Right atrium auricular region (tissue), 2 donors: Measurements from ENCODE around the gene OGFR. TPM values are rescaled to one million over a fixed set of nuclear protein-coding genes. Genes with fewer than 3 reads are reported as not detected.
"Not testable (repeated sequence)": the region's sequence is repeated elsewhere in the genome, so short reads cannot be mapped to it uniquely, and the experiment has no call there.

ENCODE experiments used
- DNase-seq: peaks from one replicate; pipeline ENCODE4 v3.0.0-alpha.2; 2019; ENCODE audit warnings: low spot score
- H3K27ac ChIP-seq, 2 donors: fragments of 200-600 bp; sonication (generic); 1 replicate in 1 of 2; 2 replicates in 1 of 2; pipeline ENCODE4 v1.5.1; 2016 to 2019
- H3K27me3 ChIP-seq, 2 donors: fragments of 200-600 bp; sonication (generic); one replicate each; pipeline versions ENCODE4 v1.5.1 to v1.6.0; 2017 to 2019
- H3K36me3 ChIP-seq: fragments of 200-600 bp; sonication (generic); one replicate; pipeline ENCODE4 v1.5.1; 2016
- H3K4me1 ChIP-seq, 2 donors: fragments of 200-600 bp; sonication (generic); one replicate each; pipeline versions ENCODE4 v1.5.1 to v1.6.0; 2017 to 2019
- H3K4me3 ChIP-seq, 2 donors: fragments of 200-600 bp; sonication (generic); 1 replicate in 1 of 2; 2 replicates in 1 of 2; pipeline ENCODE4 v1.5.1; 2017 to 2019; ENCODE audit warnings: mild to moderate bottlenecking in 1 of 2, moderate library complexity in 1 of 2
- H3K9me3 ChIP-seq, 2 donors: fragments of 200-600 bp; sonication (generic); one replicate each; pipeline ENCODE4 v1.5.1; 2019
- CTCF ChIP-seq, 2 donors: fragments of 200-600 bp; sonication (generic); IDR thresholded peaks; one replicate each; pipeline ENCODE4 v1.5.1; 2019; ENCODE audit warnings: antibody characterized with exemption in 2 of 2
- total RNA-seq, 2 donors: library from RNA; depleted of rRNA; stranded (reverse); fragments of >200 nt; gene quantifications; one replicate each; pipeline ENCODE4 v1.1.0, GENCODE V29; 2016

Gene OGFR
- total RNA-seq, 2 donors from 2014 or later: 17.3 to 31.2 TPM

GRCh38 chr20:62852841-62853240, 48.2 kb downstream of the OGFR start:
- H3K27ac ChIP-seq: no peak overlapping the region
- H3K4me1 ChIP-seq: no peaks in the 10 kb centered on the region
- DNase-seq: no peak
- no peaks in the 10 kb centered on the region for H3K27me3 ChIP-seq
- H3K4me3 ChIP-seq: no peak overlapping the region
- H3K36me3 ChIP-seq: peaks cover 23% of the 10 kb centered on the region
- no peaks in the 10 kb centered on the region for H3K9me3 ChIP-seq
- TF ChIP-seq CTCF (IDR thresholded peaks at IDR 0.05): no peak

- H3K27me3 ChIP-seq, DNase-seq, H3K4me3 ChIP-seq, H3K27ac ChIP-seq, H3K4me1 ChIP-seq, H3K9me3 ChIP-seq: not testable (repeated sequence)
- peaks cover 23% of the 10 kb centered on the region for H3K36me3 ChIP-seq
Measured at GRCh38 chr20:62853304-62853703, 48.7 kb downstream of the OGFR start.

GRCh38 chr20:62854121-62854520, 49.5 kb downstream of the OGFR start:
- H3K4me3 ChIP-seq: no peak overlapping the region
- H3K27ac ChIP-seq: no peak overlapping the region
- H3K4me1 ChIP-seq: no peaks in the 10 kb centered on the region
- no peak for DNase-seq
- H3K27me3 ChIP-seq: no peaks in the 10 kb centered on the region
- peaks cover 23% of the 10 kb centered on the region for H3K36me3 ChIP-seq
- no peaks in the 10 kb centered on the region for H3K9me3 ChIP-seq
- TF ChIP-seq CTCF (IDR thresholded peaks at IDR 0.05): no peak

GRCh38 chr20:62855120-62855519, 50.5 kb downstream of the OGFR start:
- H3K9me3 ChIP-seq: no peaks in the 10 kb centered on the region
- no peak overlapping the region for H3K27ac ChIP-seq
- no peak for TF ChIP-seq CTCF (IDR thresholded peaks at IDR 0.05)
- DNase-seq: no peak
- H3K4me1 ChIP-seq: peaks cover 0 to 5% of the 10 kb centered on the region in 2 donors
- H3K27me3 ChIP-seq: no peaks in the 10 kb centered on the region
- H3K4me3 ChIP-seq: no peak overlapping the region
- peaks cover 23% of the 10 kb centered on the region for H3K36me3 ChIP-seq

- Histone ChIP-seq H3K4me1 (peaks cover 0 to 12% of the 10 kb centered on the region in 2 donors), H3K36me3 (peaks cover 23% of the 10 kb centered on the region), H3K27me3 (no peaks in the 10 kb centered on the region), H3K9me3 (no peaks in the 10 kb centered on the region), H3K4me3 (no peak overlapping the region), H3K27ac (no peak overlapping the region)
- no peak for DNase-seq
- no peak for TF ChIP-seq CTCF (IDR thresholded peaks at IDR 0.05)
Measured at GRCh38 chr20:62856931-62857619, 52.4 kb downstream of the OGFR start.

GRCh38 chr20:62858058-62858830, 53.6 kb downstream of the OGFR start:
- Histone ChIP-seq H3K36me3 (peaks cover 18% of the 10 kb centered on the region), H3K4me1 (peaks cover 0 to 12% of the 10 kb centered on the region in 2 donors), H3K27me3 (no peaks in the 10 kb centered on the region), H3K9me3 (no peaks in the 10 kb centered on the region), H3K4me3 (no peak overlapping the region), H3K27ac (no peak overlapping the region)
- TF ChIP-seq CTCF (IDR thresholded peaks at IDR 0.05): no peak
- no peak for DNase-seq
